Measurements from ENCODE around the gene IL17RC. TPM values are rescaled to one million over a fixed set of nuclear protein-coding genes. Genes with fewer than 3 reads are reported as not detected.
"Not testable (repeated sequence)": the region's sequence is repeated elsewhere in the genome, so short reads cannot be mapped to it uniquely, and the experiment has no call there.

IL17RC gene
- total RNA-seq, 2 donors from 2014 or later = 0.41 to 0.93 TPM

DNA sequence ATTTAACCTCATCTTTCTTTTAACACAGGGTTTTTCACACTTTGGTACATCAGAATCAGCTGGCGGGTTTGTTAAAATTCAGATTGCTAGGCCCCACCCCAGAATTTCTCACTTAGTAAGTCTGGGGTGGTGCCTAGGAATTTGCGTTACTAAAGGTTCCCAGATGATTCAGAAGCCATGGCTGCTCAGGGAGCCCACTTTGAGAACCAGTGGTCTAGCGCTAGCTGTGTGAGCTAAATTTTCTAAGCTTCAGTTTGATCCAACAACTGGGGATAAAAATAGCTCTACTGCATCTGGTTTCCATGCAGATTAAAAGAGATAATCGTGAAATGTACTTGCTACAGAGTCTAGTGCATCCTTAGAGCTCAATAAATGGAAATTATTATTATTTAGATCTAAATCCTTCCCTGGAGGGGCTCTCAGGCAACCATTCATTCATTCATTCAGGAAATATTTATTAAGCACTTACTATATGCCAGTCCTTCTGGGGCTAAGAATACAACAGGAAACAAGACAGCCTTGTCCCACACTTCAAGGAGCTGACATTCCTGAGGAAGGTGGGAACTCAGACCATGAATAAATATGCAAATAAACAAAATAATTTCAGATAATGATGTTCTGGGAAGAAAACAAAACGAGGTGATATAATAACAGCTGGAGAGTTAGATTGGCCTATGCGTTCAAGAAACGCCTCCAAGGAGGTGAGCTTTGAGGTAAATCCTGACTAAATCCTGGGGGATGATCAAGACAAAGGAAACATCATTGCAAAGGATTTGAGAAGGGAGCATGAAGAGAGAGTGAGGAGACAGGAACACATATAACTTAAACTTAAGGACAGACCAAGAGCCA is 33.0 kb upstream of the IL17RC start:
- no peak for ATAC-seq (replicated peaks in 1 of 2)
- Mint-ChIP-seq H3K27me3 (ENCODE audit: low read depth) (no peaks in the 10 kb centered on the region), H3K27ac (no peak overlapping the region), H3K4me3 (no peak overlapping the region), H3K36me3 (ENCODE audit: insufficient read depth in 2 of 2) (no peaks in the 10 kb centered on the region), H3K4me1 (ENCODE audit: low read depth) (no peaks in the 10 kb centered on the region), H3K9me3 (no peaks in the 10 kb centered on the region)
- DNase-seq = no peak

DNA sequence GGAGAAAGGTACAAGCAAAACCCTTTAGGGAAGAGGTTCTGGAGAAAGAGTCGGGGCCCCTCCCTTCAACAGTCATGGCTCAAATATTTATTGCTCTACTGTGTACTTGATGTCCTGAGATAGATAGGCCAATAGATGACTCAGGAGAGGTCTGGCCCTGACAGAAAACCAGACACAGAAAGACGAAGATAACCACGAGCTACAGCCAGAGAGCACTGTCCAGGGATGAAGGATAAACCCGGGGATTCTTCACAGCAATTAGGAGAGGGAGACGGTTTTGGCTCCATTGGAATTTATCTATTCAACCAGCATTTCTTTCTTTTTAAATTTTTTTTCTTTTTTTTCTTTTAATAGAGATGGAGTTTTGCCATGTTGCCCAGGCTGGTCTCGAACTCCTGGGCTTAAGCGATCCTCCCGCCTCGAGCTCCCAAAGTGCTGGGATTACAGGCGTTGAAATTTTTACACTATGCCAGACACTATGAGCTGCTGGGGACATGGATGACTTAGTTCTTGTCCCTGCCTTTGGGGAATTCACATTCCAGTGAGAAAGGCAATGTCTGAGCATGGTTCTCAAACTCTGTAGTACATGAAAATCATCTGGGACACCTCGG is 32.2 kb upstream of the IL17RC start:
- DNase-seq = no peak

DNA sequence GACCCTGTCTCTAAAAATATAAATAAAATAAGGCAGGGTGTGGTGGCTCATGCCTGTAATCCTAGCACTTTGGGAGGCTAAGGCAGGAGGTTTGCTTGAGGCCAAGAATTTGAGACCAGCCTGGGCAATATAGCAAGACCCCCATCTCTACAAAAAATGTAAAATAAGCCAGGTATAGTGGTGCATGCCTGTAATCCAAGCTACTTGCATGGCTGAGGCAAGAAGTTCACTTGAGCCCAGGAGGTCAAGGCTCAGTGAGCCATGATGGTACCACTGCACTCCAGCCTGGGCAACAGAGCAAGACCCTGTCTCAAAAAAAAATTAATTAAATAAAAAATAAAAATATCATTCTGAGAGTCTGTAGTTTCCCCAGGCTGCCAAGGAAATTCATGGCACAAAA is 30.6 kb upstream of the IL17RC start:
- no peaks in the 10 kb centered on the region for H3K9me3 Mint-ChIP-seq
- H3K36me3 Mint-ChIP-seq (ENCODE audit: insufficient read depth in 2 of 2) = no peaks in the 10 kb centered on the region
- no peak overlapping the region for H3K4me3 Mint-ChIP-seq
- H3K27ac Mint-ChIP-seq = no peak overlapping the region
- no peaks in the 10 kb centered on the region for H3K27me3 Mint-ChIP-seq (ENCODE audit: low read depth)
- DNase-seq = no peak
- peaks cover 11% of the 10 kb centered on the region for H3K4me1 Mint-ChIP-seq (ENCODE audit: low read depth)
- no peak for ATAC-seq (replicated peaks in 1 of 2)

More for the DNA sequence above, 32.2 kb upstream of the IL17RC start:
- H3K4me1 Mint-ChIP-seq (ENCODE audit: low read depth) = peaks cover 5% of the 10 kb centered on the region
- H3K9me3 Mint-ChIP-seq = no peaks in the 10 kb centered on the region
- ATAC-seq (replicated peaks in 1 of 2) = no peak
- no peaks in the 10 kb centered on the region for H3K36me3 Mint-ChIP-seq (ENCODE audit: insufficient read depth in 2 of 2)
- no peaks in the 10 kb centered on the region for H3K27me3 Mint-ChIP-seq (ENCODE audit: low read depth)
- H3K4me3 Mint-ChIP-seq = no peak overlapping the region
- H3K27ac Mint-ChIP-seq = no peak overlapping the region

DNA sequence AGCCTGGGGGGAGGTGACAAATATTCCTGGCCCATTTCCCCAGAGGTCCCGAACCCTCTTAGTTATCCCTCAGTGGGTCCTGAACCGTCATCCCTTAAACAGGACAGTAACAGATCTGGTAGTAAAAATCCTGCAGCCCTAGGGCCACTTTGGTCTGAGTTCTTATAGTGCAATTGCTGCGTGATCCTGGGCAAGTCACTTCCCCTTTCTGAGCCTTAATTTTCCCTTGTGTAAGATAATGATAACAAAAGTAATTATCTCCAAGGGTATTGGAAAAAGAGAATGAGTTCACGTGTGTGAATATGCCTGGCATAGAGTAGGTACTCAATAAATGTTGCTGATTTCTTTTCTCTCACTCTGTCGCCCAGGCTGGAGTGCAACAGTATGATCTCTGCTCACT is 29.4 kb upstream of the IL17RC start:
- no peak overlapping the region for H3K27ac Mint-ChIP-seq
- H3K9me3 Mint-ChIP-seq = no peaks in the 10 kb centered on the region
- DNase-seq (no peak), ATAC-seq (replicated peaks in 1 of 2) (no peak)
- no peaks in the 10 kb centered on the region for H3K27me3 Mint-ChIP-seq (ENCODE audit: low read depth)
- H3K36me3 Mint-ChIP-seq (ENCODE audit: insufficient read depth in 2 of 2) = peaks cover 5 to 7% of the 10 kb centered on the region in 2 donors
- H3K4me1 Mint-ChIP-seq (ENCODE audit: low read depth) = peaks cover 17% of the 10 kb centered on the region
- no peak overlapping the region for H3K4me3 Mint-ChIP-seq

DNA sequence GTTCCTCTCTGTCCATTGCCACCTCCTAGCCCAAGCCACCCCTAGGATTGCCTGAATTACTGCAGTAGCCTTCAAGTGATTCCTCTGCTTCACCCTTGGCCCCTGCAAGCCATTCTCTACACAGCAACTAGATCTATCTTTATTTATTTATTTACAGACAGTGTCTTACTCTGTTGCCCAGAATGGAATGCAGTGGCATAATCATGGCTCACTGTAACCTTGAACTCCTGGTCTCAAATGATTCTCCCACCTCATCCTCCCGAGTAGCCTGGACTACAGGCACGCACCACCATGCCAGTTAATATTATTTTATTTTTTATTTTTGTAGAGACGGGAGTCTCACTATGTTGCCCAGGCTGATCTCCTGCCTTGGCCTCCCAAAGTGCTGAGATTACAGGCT is 28.4 kb upstream of the IL17RC start:
- H3K27ac Mint-ChIP-seq = no peak overlapping the region
- no peak overlapping the region for H3K4me3 Mint-ChIP-seq
- no peaks in the 10 kb centered on the region for H3K9me3 Mint-ChIP-seq
- H3K4me1 Mint-ChIP-seq (ENCODE audit: low read depth) = peaks cover 27% of the 10 kb centered on the region
- DNase-seq (no peak), ATAC-seq (replicated peaks in 1 of 2) (no peak)
- no peaks in the 10 kb centered on the region for H3K27me3 Mint-ChIP-seq (ENCODE audit: low read depth)
- peaks cover 12 to 16% of the 10 kb centered on the region in 2 donors for H3K36me3 Mint-ChIP-seq (ENCODE audit: insufficient read depth in 2 of 2)

DNA sequence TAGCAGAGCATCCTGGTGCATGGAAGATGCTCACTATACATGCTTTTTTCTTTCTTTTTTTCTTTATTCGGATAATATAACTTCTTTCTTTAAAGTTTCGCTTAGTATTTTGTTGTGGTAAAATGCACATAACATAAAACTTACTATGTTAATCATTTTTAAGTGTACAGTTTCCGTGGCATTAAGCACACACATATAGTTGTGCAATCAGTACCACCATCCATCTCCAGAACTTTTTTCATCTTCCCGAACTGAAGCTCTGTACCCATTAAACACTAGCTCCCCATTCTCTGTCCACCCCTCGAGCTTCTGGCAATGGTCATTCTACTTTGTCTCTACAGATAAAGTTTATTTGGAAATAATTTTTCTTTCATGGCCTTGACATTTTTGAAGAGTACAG is 27.5 kb upstream of the IL17RC start:
- peak overlapping the region in 1 of 2 donors; percentile 98 for H3K4me3 Mint-ChIP-seq
- DNase-seq = no peak
- no peak for ATAC-seq (replicated peaks in 1 of 2)

DNA sequence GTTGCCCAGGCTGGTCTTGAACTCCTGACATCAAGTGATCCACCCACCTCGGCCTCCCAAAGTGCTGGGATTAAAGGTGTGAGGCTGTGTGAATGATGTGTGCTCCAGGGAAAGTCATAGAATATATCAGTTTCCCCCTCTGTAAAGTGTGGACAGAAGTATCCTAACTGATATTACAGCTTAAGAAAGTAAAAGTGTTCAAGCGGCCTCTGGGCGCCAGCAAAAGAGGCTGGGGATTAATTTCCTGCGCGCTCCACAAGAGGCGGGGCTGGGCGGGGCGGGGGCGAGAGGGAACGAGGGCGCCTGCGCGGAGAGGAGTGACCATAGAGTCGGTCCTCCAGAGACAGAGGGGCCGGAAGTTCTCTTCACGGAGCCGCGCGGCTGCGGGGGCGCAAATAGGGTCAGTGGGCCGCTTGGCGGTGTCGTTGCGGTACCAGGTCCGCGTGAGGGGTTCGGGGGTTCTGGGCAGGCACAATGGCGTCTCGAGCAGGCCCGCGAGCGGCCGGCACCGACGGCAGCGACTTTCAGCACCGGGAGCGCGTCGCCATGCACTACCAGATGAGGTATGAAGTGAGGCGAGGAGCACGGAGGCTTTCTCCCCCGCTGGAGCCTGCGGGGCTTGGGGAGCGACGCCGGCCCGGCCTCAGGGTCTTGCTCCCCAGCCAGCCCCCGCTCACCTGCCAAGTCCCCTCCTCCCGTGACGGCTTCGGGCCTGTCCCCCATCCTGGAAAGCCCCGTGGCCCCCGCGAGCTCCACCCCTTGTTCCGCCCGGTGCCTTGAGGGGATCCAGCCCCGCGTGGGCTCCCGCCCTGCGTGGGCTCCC is 26.4 kb upstream of the IL17RC start, which contains the start of gene JAGN1:
Gene JAGN1, plus strand, starts transcription at position 362 of the 823 bp plus-strand sequence. Its CDS starts 113 bp downstream, at position 475.
- Mint-ChIP-seq H3K4me3 (peak within 1 kb of the TSS; percentile 98), H3K9me3 (no peaks in the 10 kb centered on the region), H3K36me3 (ENCODE audit: insufficient read depth in 2 of 2) (peaks cover 15 to 23% of the 10 kb centered on the region in 2 donors), H3K4me1 (ENCODE audit: low read depth) (peaks cover 46% of the 10 kb centered on the region), H3K27me3 (ENCODE audit: low read depth) (no peaks in the 10 kb centered on the region), H3K27ac (peak within 1 kb of the TSS; percentile 97)
- ATAC-seq (replicated peaks in 1 of 2) = peak; percentile 87 to 90
- peak; percentile 90 to 92 for DNase-seq

More for the DNA sequence above, 27.5 kb upstream of the IL17RC start:
- peaks cover 12 to 16% of the 10 kb centered on the region in 2 donors for H3K36me3 Mint-ChIP-seq (ENCODE audit: insufficient read depth in 2 of 2)
- peaks cover 36% of the 10 kb centered on the region for H3K4me1 Mint-ChIP-seq (ENCODE audit: low read depth)
- H3K9me3 Mint-ChIP-seq = no peaks in the 10 kb centered on the region
- peak overlapping the region; percentile 97 for H3K27ac Mint-ChIP-seq
- H3K27me3 Mint-ChIP-seq (ENCODE audit: low read depth) = no peaks in the 10 kb centered on the region

DNA sequence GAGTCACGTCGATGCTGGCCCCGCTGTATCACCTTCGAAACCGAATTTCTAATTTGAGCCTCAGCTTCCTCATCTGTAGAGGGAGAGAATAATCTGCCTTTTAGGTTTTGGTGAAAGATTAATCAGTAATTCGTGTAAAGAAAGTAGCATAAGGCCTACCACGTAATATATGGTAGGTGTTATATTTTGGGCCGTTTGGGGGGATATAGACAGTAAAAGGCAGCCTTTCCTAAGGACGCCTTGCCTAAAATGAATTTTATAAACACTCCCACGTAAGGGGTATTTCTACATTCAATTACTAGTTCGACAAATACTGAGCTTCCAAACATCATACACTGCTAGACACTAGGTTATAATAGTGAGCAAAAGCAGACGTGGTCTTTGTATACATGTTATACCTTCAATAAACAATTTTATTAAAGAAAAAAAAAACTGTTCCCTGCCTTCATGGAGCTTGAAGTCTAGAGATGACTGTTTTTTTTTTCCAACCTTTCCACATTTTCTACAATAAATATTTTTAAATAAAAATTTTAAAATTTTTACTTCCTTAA is 25.8 kb upstream of the IL17RC start:
- no peaks in the 10 kb centered on the region for H3K27me3 Mint-ChIP-seq (ENCODE audit: low read depth)
- no peaks in the 10 kb centered on the region for H3K9me3 Mint-ChIP-seq
- peak overlapping the region; percentile 97 for H3K27ac Mint-ChIP-seq
- no peak for DNase-seq
- H3K36me3 Mint-ChIP-seq (ENCODE audit: insufficient read depth in 2 of 2) = peaks cover 15 to 23% of the 10 kb centered on the region in 2 donors
- no peak for ATAC-seq (replicated peaks in 1 of 2)
- H3K4me3 Mint-ChIP-seq = peak overlapping the region; percentile 98
- peaks cover 50% of the 10 kb centered on the region for H3K4me1 Mint-ChIP-seq (ENCODE audit: low read depth)

GRCh38 chr3:9893739-9894138 is 23.2 kb upstream of the IL17RC start:
- H3K36me3 Mint-ChIP-seq (ENCODE audit: insufficient read depth in 2 of 2) = peaks cover 15 to 23% of the 10 kb centered on the region in 2 donors
- no peak for DNase-seq
- H3K27ac Mint-ChIP-seq = peak overlapping the region; percentile 82
- H3K4me1 Mint-ChIP-seq (ENCODE audit: low read depth) = peaks cover 60% of the 10 kb centered on the region
- peak overlapping the region; percentile 24 to 56 for H3K4me3 Mint-ChIP-seq
- no peaks in the 10 kb centered on the region for H3K27me3 Mint-ChIP-seq (ENCODE audit: low read depth)
- no peaks in the 10 kb centered on the region for H3K9me3 Mint-ChIP-seq
- no peak for ATAC-seq (replicated peaks in 1 of 2)

DNA sequence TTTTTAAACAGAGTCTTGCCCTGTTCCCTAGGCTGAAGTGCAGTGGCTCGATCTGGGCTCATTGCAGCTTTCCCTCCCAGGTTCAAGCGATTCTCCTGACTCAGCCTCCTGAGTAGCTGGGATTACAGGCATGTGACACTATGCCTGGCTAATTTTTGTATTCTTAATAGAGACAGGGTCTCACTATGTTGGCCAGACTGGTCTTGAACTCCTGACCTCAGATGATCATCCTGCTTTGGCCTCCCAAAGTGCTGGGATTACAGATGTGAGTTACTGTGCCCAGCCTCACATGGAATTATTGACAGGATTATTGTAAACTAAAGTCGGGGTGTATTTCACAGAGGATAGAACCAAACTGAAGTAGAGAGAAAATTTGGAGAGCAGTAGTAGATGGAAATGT is 21.2 kb upstream of the IL17RC start:
- not testable (repeated sequence) for H3K27ac Mint-ChIP-seq; ATAC-seq (replicated peaks in 1 of 2); H3K27me3 Mint-ChIP-seq (ENCODE audit: low read depth); H3K9me3 Mint-ChIP-seq; DNase-seq; H3K4me3 Mint-ChIP-seq
- peaks cover 50% of the 10 kb centered on the region for H3K4me1 Mint-ChIP-seq (ENCODE audit: low read depth)
- peaks cover 15 to 23% of the 10 kb centered on the region in 2 donors for H3K36me3 Mint-ChIP-seq (ENCODE audit: insufficient read depth in 2 of 2)

DNA sequence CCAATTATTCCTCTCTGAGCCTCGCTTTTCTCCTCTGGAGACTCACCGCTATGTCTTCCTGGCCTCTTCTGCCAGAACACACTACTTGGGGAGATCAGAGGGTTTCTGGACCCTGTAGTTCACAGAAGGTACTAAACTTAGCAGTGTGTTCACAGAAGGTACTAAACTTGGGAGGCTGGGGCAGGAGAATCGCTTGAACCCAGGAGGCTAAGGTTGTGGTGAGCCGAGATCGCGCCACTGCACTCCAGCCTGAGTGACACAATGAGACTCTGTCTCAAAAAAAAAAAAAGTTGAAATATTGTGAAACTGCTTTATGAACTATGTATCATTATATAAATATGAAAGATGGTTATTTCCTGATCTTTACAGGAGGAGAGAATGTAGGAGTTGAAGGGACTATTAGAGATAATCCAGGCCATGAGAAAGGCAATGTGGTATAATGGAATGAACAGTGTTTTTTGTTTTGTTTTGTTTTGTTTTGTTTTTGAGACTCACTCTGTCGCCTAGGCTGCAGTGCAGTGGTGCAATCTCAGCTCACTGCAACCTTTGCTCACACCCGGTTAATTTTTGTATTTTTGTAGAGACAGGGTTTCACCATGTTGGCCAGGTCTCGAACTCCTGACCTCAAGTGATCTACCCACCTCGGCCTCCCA is 20.0 kb upstream of the IL17RC start:
- H3K4me1 Mint-ChIP-seq (ENCODE audit: low read depth) = peaks cover 58% of the 10 kb centered on the region

More for the DNA sequence above, 20.0 kb upstream of the IL17RC start:
- ATAC-seq (replicated peaks in 1 of 2); DNase-seq; H3K4me3 Mint-ChIP-seq; H3K27ac Mint-ChIP-seq; H3K9me3 Mint-ChIP-seq; H3K27me3 Mint-ChIP-seq (ENCODE audit: low read depth): not testable (repeated sequence)
- H3K36me3 Mint-ChIP-seq (ENCODE audit: insufficient read depth in 2 of 2) = peaks cover 13 to 21% of the 10 kb centered on the region in 2 donors

Data from activated T-cell treated with anti-CD3 and anti-CD28 coated beads, Interleukin-2, amount 50 U/mL, for 72 hours (primary cell).